Measurements from ENCODE around the gene PITX3. TPM values are rescaled to one million over a fixed set of nuclear protein-coding genes. Genes with fewer than 3 reads are reported as not detected.

The PITX3 gene
- polyA plus RNA-seq, 3 donors = not detected

- Histone ChIP-seq H3K79me2 (ENCODE audit: insufficient read depth, low read length) (no peaks in the 10 kb centered on the region), H3K27me3 (ENCODE audit: control insufficient read depth in 2 of 2, insufficient read depth in 2 of 2, low read length in 2 of 2) (peaks cover 54 to 94% of the 10 kb centered on the region in 2 donors), H2AFZ (ENCODE audit: insufficient read depth, low read depth, low read length, poor library complexity, severe bottlenecking) (no peak overlapping the region), H3K27ac (ENCODE audit: low read depth in 1 of 2, low read length in 2 of 2) (no peak overlapping the region), H3K36me3 (replicated peaks in 1 of 2; ENCODE audit: control insufficient read depth in 1 of 2, insufficient read depth in 2 of 2, low read length in 2 of 2) (no peaks in the 10 kb centered on the region), H3K4me1 (ENCODE audit: control insufficient read depth in 1 of 2, insufficient read depth in 2 of 2, low read length in 2 of 2) (peaks cover 15 to 18% of the 10 kb centered on the region in 2 donors), H3K4me2 (replicated peaks; ENCODE audit: extremely low read depth, low read length, poor library complexity, severe bottlenecking) (no peak overlapping the region), H3K9me3 (replicated peaks in 1 of 2; ENCODE audit: control insufficient read depth in 1 of 2, insufficient read depth in 1 of 2, low read length in 2 of 2) (peaks cover 0 to 12% of the 10 kb centered on the region in 2 donors), H3K9ac (ENCODE audit: insufficient read depth, low read length, poor library complexity, severe bottlenecking) (no peak overlapping the region), H3K4me3 (replicated peaks in 1 of 3; ENCODE audit: low read depth in 2 of 3, low read length in 3 of 3) (no peak overlapping the region), H4K20me1 (ENCODE audit: insufficient read depth, low read length) (no peaks in the 10 kb centered on the region)
- no peak for TF ChIP-seq CTCF (IDR thresholded peaks at IDR 0.05)
- Mint-ChIP-seq H3K27me3 (ENCODE audit: low read depth in 3 of 3) (peaks cover 69 to 94% (median 82%) of the 10 kb centered on the region in 3 donors), H3K36me3 (peaks cover 0 to 7% of the 10 kb centered on the region in 2 donors), H3K4me1 (peaks cover 18% of the 10 kb centered on the region), H3K9me3 (peaks cover 0 to 19% (median 4%) of the 10 kb centered on the region in 7 donors), H3K27ac (no peak overlapping the region), H3K4me3 (no peak overlapping the region)
- DNase-seq = no peak
- WGBS (ENCODE audit: insufficient coverage) = 100% methylated on average over 1 of the region's 1 CpG
- intact Hi-C loops (cut with micrococcal nuclease) = no loop called here
These were observed 5.8 kb downstream of the PITX3 start for GRCh38 chr10:102235598-102235920.

GRCh38 chr10:102234888-102235597 is 6.3 kb downstream of the PITX3 start:
- Mint-ChIP-seq H3K9me3 (peaks cover 0 to 17% (median 1%) of the 10 kb centered on the region in 7 donors), H3K4me3 (no peak overlapping the region), H3K36me3 (peaks cover 0 to 3% of the 10 kb centered on the region in 2 donors), H3K27ac (no peak overlapping the region), H3K4me1 (peaks cover 18% of the 10 kb centered on the region), H3K27me3 (ENCODE audit: low read depth in 3 of 3) (peaks cover 69 to 94% (median 82%) of the 10 kb centered on the region in 3 donors)
- Histone ChIP-seq H4K20me1 (ENCODE audit: insufficient read depth, low read length) (peaks cover 4% of the 10 kb centered on the region), H3K36me3 (replicated peaks in 1 of 2; ENCODE audit: control insufficient read depth in 1 of 2, insufficient read depth in 2 of 2, low read length in 2 of 2) (no peaks in the 10 kb centered on the region), H2AFZ (ENCODE audit: insufficient read depth, low read depth, low read length, poor library complexity, severe bottlenecking) (no peak overlapping the region), H3K4me1 (ENCODE audit: control insufficient read depth in 1 of 2, insufficient read depth in 2 of 2, low read length in 2 of 2) (peaks cover 18 to 20% of the 10 kb centered on the region in 2 donors), H3K79me2 (ENCODE audit: insufficient read depth, low read length) (no peaks in the 10 kb centered on the region), H3K27ac (ENCODE audit: low read depth in 1 of 2, low read length in 2 of 2) (no peak overlapping the region), H3K4me3 (replicated peaks in 1 of 3; ENCODE audit: low read depth in 2 of 3, low read length in 3 of 3) (no peak overlapping the region), H3K9me3 (replicated peaks in 1 of 2; ENCODE audit: control insufficient read depth in 1 of 2, insufficient read depth in 1 of 2, low read length in 2 of 2) (peaks cover 2 to 7% of the 10 kb centered on the region in 2 donors), H3K4me2 (replicated peaks; ENCODE audit: extremely low read depth, low read length, poor library complexity, severe bottlenecking) (no peak overlapping the region), H3K9ac (ENCODE audit: insufficient read depth, low read length, poor library complexity, severe bottlenecking) (no peak overlapping the region), H3K27me3 (ENCODE audit: control insufficient read depth in 2 of 2, insufficient read depth in 2 of 2, low read length in 2 of 2) (peaks cover 53 to 94% of the 10 kb centered on the region in 2 donors)
- no peak for DNase-seq
- WGBS (ENCODE audit: insufficient coverage) = 100% methylated on average over 4 of the region's 12 CpGs
- intact Hi-C loops (cut with micrococcal nuclease) = loop anchor here in 1 of 2 donors (5.0 kb wide), 1 partner anchor 117 kb away; no protein-coding TSS in a partner anchor
- TF ChIP-seq CTCF (IDR thresholded peaks at IDR 0.05) = no peak

Measured in CD14-positive monocyte (primary cell).